ENCODE data around the gene FN1.
"Not testable (repeated sequence)": the region's sequence is repeated elsewhere in the genome, so short reads cannot be mapped to it uniquely, and the experiment has no call there.

Gene FN1

DNA sequence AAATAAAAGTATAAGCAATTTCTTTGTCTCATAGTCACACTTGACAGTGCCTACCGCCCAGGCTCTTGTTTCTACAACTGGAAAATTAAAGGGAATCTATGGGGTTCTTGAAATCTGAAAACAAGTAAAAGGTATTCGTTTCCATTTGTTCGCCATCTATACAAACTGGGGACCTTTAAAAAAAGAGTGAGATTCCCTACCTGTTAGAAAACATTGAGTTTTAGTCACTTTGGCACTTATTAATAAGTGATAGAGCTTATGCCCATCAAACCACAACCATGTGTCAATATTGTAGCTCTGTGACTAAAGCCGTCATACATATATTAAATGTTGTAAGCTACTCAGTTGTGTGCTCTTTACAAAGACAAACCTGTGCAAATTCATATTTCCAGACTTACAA, 13.2 kb downstream of the FN1 start:
- no peak for DNase-seq

GRCh38 chr2:215421859-215422461, 13.9 kb downstream of the FN1 start:
- DNase-seq: no peak

- DNase-seq: no peak
Observed at GRCh38 chr2:215420471-215420935, 15.4 kb downstream of the FN1 start.

GRCh38 chr2:215419769-215420470, 15.9 kb downstream of the FN1 start:
- no peak for DNase-seq

GRCh38 chr2:215419113-215419512, 16.8 kb downstream of the FN1 start:
- DNase-seq: no peak

DNA sequence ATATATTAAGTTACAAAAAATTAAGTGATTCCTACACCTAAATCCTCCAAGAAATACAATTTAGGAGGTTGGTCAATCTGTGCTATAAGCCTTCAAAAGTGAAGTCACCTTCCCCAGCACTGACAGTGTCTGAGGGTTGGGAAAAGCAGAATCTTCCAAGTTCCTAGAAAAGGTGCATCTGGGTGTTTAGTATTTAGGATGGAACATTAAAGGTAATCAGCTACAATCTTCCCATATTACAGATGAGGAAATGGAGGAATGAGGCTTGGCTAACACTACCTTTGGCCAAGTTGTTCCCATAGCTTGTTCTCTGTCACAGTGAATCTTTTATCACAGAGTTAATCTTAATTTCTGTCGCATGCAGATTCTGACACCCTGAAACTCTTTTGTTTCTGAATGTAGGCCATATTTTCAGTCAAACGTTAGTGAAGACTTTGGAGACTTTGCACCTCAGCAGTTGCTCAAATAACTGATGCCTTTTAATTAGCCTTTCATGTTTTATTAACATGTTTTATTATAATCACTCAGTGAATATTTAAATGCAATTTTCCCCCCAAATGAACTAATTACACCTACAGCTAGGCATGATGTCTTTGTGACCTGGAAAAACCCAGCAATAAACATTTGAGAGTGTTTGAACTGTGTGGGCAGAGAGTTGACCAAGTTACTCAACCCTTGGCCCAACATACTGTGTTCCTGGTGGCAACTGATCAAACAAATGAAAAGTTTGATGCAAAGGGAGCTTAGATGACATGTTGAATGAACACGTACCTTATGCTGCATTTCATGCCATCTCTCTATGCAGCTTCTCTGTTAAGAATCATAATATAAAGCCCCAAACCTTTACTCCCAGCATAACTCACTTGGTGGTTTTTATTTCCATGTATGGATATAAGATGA, 17.6 kb downstream of the FN1 start:
- no peak for DNase-seq

DNA sequence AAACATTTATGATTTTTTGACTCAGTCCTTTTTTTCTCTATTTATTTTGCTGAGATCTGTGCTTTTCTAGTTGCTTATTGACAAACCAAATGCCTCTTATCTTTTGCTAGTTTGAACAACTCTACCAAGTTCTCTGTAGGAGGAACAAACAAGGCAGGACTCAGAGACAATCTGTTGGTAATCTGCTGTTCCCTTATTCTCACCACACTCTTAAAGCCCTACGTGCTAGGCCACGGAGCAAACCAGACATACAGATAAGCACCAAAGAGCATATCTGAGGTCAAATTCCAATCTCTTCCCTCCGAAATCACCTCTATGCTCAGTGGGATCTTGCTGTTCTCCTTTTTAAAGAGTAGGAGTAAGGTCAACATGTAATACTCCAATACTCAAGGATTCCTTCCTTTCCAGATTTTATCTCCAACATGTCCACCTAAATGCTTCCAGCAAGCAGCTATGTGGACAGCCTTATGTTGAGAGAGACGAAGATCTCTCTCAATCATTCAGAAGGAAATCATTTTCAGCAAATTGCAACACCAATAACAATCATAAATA, 18.4 kb downstream of the FN1 start:
- DNase-seq: no peak

GRCh38 chr2:215416656-215417055, 19.2 kb downstream of the FN1 start:
- DNase-seq: no peak

DNA sequence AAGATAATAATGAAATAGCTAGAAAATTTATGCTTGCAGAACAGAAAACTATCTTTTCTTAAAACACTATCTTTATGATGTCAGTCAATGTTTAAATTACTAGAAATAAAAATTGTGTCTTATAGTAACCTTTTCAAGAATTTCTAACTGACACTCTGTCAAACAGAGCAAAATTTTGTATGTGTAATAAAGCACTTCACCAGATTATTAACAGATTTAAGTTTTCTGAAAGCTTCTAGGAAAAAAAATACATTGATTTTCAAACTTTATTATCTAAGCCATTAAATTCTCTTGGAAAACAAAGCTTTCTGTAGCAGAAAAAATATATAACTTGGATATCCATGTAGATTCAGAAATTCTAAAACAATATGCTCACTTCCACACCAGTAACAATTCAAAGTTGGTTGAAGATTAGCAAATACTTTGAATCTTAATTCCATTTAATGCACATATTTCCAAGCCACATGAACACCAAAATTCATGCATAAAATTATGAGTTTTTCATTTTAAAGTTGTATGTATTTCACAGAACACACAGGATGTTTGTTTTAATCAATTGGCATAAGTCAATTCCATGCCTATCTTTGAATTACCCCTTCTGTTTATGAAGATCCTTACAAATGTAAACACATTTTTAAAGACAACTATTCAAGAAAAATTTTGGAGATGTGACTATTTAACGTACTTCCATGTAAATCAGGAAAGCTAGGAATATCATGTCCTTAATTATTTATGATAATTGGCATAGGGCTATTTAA, 19.9 kb downstream of the FN1 start:
- DNase-seq: no peak

DNA sequence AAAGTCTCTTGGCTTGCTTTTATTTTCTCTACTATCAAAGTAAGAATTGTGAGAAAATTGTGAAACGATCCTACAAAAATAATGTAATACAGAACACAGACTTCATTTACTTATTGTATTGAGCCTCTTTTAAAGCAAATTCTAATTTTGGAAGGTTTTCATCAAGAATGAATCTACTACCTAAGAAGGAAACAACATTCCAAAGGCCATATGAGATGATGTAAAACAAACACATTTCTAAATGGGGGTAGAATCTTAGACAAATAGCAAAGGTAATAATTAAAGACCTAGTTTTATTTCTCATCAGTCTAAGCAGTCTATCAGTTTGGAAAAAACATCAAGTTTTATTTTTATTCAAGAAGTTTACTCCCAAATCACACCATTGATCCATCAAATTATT, 20.6 kb downstream of the FN1 start:
- no peak for DNase-seq

DNA sequence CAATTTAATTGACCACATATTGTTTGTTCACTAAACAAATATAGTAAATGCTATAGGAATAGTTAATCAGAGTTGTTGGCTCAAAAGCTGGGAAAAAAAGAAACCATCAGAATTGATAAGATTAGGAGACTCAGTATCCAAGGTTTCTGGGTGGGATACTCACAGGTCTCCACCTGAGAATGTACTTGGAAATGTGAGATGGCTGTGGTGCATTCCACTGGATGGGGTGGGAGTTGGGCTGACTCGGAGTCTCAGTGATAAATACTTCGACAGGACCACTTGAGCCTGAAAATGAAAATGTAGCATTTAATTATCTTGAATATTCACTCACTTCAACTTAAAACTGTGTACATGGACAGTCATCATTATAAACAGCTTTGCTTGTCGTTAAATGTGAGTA, 21.2 kb downstream of the FN1 start:
- DNase-seq: no peak

- no peak for DNase-seq
Observed at GRCh38 chr2:215413974-215414373, 21.9 kb downstream of the FN1 start.

DNA sequence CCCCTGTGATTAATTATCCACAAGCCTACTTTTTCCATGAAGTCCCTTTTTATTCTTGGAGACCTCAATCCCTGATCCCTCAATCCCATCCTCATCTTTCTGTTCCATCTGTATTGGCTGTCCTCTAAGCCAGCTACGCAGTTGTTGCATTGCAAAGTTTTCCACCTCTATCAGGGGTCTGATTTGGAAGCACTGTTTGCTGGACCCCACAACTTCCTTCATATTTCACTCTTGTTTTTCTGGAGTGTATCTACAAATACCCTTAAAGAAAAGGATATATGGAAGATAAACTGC, 22.4 kb downstream of the FN1 start:
- DNase-seq: no peak

GRCh38 chr2:215411941-215412743, 23.7 kb downstream of the FN1 start:
- DNase-seq: no peak

- no peak for DNase-seq
Observed at GRCh38 chr2:215410932-215411285, 25.0 kb downstream of the FN1 start.

- not testable (repeated sequence) for DNase-seq
Observed at GRCh38 chr2:215410181-215410931, 25.5 kb downstream of the FN1 start.

- no peak for DNase-seq
Observed at GRCh38 chr2:215409331-215410127, 26.3 kb downstream of the FN1 start.

- DNase-seq: not testable (repeated sequence)
Observed at GRCh38 chr2:215408441-215408840, 27.4 kb downstream of the FN1 start.

GRCh38 chr2:215407590-215408264, 28.1 kb downstream of the FN1 start:
- DNase-seq: no peak

GRCh38 chr2:215407061-215407460, 28.8 kb downstream of the FN1 start:
- DNase-seq: no peak
